GM21619 (cell line): Measurements from ENCODE around the gene CCNL2.
"Not testable (repeated sequence)": the region's sequence is repeated elsewhere in the genome, so short reads cannot be mapped to it uniquely, and the experiment has no call there.

Experiments used
- ATAC-seq: cut with Tn5 transposase; IDR thresholded peaks from one replicate; pipeline ENCODE4 v1.9.1; 2021; ENCODE audit not compliant: unreplicated experiment

CCNL2 gene

DNA sequence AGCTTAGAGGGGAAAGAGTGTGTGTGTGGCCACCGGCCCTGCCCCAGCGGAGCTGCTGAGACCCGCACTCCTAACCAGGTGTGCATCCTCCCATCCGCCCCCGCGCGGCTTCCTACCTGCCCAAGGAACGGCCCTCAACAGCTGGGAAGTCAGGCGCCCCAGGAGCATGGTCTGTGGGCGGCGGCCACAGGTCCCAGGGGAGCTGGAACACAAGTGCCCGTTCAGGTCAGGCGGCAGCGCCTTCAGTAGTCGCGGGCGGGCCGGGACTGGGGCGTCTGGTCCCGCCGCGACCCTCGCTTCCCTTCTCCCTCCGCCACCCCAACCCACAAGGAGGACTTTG lies 24.6 kb downstream of the CCNL2 start:
- peak; percentile 2 for ATAC-seq

DNA sequence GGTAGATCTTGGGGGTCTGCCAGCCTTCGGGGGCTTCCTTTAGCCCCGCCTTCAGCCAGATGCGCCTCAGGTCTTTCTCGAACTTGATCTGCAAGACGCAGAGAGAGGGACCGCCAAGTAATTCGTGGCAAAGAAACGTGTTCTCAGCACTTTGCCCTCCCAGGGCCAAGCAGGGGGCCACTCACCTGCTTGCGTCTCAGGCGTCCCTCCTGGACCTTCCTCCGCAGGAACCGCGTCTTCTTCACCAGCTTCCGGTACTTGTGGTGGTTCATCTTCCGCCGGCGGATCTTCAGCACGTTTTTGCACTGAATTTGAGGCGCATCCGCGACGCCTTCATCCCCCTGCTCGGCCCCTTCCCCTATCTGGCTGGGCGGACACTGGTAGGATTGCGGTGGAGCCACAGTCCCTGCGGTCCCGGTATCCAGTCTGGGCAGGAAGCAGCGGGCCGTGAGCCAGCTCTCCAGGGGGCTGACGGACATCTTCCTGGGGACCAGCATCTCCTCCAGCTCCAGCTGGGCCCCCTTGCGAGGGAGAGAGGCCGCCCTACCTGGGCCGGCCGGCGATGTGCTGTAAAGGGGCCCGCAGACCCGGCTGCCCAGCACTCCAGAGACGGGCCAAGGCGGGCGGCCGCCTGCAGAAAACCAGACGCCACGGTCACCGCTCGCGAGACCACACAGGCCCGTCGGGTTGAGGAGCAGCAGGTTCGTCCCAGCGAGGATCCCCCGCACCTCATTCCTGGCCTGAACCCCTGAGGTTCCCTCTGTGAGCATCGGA lies 25.1 kb downstream of the CCNL2 start:
- no peak for ATAC-seq

DNA sequence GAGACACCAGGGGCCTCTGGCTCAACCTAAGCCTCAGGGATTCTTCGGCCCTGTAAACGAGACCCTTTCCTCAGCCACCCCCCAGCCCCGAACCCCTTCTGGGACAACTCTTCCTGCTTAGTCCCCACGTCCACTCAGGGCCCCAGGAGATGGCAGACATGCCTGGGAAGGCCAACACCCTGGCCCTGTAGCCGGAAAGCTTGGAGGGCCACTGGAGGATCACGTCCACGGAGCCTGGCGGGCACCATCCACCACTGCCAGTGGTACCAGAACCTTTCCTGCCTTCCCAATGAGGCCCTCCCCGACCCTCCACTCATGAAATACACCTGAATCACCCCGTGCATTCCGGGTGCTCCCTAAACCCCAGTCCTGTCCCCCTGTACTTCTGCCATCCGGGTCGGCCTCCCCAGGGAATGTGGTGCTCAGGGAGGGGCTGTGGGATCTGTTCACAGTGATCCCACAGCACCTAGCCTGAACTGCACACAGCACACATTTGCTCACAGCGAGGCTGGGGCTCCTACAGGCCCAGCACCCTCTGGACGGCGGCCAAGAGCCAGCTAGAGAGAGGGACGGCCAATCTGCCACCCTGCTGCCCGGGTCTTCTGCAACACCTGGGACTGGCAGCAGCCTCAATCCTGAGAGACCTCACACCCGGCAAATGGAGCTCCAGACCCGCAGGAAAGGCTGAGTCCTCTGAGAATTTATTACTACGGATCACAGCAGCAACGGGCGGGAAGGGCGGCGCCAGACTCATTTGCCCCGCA lies 25.9 kb downstream of the CCNL2 start:
- ATAC-seq = no peak

DNA sequence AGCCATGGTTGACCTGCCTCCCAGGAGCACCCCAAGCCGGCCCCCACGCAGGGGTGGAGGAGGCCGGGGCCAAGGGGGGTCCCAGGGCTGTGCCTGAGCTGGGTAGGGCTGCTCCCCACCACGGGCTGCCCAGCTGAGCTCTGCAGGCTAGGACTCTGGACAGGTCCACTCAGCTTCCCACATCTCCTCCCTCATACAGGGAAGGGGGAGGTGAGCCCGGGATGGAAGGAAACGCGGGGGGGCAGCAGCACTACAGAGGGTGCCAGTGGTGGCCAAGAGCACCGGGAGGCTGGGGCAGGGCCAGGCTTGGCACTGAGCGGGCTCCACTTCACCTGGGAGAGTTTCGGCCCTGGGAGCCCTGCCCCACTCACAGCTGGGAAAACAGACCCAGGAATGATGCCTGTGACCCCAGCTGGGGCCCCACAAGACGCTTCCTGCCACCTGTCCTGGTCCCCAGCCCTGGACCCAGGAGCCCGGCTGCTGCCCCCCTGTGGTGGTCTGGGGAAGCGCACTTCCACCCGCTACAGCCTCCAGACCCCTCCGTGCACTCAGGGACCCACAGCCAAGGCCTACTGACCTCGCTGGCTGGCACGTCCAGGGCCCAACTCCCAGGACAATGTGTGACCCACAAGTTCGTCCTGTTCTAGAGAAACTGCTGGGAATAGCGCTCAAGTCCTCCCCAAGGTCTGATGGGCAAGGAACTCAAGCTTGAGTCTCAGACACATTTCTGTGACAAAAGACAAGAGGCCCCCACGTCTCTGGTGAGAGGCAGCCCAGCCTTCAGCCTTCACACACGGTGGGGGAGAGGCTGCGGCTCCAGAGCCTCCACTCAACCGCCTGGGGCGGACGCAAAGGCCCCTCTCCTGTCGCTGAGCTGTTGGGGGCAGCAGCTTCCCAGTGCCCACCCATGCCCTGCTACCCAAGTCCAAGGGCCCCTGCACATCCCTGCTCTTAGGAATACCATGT lies 27.1 kb downstream of the CCNL2 start:
- peak; percentile 18 for ATAC-seq

DNA sequence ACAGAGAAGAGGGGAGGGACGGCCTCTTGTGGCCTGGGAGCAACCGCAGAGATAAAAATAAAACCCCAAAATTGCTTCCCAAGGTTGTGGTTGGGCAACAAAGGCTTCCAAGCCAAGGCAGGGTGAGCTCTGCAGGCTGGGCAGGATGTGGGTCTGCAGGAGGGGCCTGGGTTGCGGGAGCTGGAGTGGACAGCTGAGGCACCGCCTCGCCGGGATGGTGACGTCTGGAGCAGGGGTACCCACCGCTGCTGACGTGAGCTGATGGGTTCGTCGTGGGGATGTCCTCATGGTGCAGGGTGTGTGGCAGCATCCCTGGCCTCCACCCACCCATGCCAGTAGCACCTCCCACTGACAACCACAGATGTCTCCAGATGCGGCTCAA lies 27.8 kb downstream of the CCNL2 start:
- no peak for ATAC-seq

DNA sequence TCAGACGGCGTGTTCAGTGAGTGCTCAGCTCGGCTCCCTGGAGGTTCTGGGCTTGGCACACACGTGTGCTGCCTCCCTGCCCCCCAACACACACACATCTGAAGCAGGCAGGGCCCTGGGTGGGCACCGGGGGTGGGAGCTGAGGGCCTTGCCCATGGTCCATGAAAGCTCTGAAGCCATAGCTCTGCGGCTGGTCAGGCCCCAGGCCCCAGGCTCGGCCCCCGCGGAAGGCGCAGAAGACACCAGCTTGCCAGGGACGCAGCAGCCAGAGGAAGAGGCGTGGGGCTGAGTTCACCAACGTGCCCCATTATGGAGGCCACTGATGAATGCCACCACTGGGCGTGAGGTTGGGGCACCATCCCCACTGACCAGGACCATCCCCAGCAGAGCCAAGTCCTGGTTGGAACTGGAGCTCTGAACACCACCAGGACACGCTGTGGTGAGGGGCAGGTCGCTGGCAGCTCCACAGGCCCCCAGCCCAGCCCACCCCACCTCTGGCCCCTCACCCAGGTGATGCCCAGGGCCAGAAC lies 28.3 kb downstream of the CCNL2 start:
- ATAC-seq = no peak

DNA sequence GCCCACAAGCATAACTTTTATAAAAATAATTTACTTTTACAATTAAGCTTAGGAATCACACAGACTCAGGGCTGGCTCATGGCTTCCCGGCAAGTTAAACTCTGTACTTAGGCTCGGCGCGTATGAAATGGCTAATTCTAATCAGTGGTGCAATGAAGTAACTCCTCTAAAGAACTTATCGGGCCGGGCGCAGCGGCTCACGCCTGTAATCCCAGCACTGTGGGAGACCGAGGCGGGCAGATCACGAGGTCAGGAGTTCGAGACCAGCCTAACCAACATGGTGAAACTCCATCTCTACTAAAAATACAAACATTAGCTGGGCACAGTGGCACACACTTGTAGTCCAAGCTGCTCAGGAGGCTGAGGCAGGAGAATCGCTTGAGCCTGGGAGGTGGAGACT lies 29.0 kb downstream of the CCNL2 start:
- not testable (repeated sequence) for ATAC-seq

DNA sequence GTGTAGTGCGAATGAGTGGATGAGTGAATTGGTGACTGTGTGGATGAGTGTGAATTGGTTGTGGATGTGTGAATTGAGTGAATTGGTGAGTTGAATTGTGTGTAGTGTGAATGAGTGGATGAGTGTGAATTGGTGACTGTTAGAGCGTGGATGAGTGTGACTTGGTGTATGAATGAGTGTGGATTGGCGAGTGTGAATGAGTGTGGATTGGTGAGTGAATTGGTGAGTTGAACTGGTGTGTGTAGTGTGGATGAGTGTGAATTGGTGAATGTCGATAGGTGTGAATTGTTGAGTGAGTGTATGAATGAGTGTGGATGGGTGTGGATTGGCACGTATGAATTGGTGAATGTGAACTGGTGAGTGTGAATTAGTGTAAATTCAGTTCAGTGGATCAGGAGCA lies 31.8 kb downstream of the CCNL2 start:
- no peak for ATAC-seq

DNA sequence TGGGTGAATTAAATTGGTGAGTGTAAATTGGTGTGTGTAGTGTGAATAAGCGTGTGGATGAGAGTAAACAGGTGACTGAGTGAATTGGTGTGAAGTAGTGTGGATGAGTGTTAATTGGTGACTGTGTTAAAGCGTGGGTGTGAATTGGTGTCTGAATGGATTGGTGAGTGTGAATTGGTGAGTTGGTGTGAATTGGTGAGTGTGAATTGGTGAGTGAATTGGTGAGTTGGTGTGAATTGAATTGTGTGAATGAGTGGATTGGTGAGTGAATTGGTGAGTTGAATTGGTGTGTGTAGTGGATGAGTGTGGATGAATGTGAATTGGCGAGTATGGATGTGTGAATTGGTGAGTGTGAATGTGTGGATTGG lies 32.5 kb downstream of the CCNL2 start:
- ATAC-seq = no peak

DNA sequence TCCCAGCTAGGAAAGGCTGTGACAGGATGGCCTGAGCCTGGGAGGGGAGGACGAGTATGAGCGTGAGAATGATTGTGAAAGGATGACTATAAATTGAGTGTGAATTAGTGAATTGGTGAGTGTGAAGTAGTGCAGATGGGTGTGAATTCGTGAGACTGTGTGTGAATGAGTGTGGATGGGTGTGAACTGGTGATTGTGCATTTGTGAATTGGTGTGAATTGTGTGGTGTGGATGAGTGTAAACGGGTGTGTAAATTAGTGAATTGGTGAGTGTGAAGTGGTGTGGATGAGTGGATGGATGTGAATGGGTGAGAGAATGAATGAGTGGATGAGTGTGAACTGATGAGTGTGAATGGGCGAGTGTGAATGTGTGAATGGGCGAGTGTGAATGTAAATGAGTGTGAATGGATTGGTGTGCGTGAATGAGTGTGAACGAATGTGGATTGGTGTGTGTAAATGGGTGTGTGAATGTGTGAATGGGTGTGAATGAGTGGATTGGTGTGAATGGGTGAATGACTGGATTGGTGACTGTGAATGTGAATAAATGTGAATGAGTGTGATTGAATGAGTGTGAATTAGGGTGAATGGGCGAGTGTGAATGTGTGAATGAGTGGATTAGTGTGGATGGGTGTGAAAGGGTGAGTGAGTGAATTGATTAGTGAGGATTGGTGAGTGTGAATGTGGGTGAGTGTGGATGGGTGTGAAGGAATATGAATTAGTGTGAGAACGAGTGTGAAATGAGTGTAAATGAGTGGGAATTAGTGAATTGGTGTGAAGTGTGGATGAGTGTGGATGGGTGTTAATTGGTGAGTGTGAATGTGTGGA lies 33.0 kb downstream of the CCNL2 start:
- no peak for ATAC-seq

DNA sequence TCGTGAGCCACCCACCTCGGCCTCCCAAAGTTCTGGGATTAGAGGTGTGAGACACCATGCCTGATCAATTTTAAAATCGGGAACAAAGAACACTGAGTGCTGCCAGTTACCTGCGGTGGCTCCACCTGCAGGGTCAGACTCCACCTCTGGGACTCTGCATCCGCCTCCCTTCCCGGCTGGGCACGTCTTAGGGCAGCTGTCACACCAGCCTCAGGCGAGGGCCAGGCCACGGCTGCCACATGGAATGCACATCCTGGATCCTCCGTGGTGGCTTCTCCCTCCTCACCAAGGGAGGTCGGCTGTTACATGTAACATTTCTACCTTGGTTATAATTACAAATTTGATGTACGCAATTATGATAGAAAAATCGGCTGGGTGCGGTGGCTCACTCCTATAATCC lies 34.9 kb downstream of the CCNL2 start:
- ATAC-seq = no peak

DNA sequence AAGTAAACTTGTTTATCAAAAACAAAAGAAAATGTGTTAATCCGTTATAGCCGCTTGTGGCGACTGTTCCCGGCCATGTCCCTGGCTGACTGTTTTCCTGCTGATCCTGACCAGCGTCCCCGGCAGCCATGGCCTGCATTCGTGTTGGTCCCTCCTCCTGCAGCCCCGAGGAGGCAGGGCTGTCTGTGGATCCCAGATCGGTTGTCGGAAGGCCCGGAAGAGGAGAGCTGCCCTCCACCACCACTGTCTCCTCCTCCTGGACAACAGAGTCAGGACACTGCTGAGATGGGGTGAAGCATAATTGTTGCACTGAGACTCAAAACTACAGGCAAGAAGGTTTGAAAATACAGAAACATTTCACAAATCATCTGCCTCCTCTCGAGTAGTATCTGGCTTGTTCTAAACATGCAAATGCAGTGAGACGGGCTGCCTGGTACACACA lies 37.1 kb downstream of the CCNL2 start:
- ATAC-seq = no peak

DNA sequence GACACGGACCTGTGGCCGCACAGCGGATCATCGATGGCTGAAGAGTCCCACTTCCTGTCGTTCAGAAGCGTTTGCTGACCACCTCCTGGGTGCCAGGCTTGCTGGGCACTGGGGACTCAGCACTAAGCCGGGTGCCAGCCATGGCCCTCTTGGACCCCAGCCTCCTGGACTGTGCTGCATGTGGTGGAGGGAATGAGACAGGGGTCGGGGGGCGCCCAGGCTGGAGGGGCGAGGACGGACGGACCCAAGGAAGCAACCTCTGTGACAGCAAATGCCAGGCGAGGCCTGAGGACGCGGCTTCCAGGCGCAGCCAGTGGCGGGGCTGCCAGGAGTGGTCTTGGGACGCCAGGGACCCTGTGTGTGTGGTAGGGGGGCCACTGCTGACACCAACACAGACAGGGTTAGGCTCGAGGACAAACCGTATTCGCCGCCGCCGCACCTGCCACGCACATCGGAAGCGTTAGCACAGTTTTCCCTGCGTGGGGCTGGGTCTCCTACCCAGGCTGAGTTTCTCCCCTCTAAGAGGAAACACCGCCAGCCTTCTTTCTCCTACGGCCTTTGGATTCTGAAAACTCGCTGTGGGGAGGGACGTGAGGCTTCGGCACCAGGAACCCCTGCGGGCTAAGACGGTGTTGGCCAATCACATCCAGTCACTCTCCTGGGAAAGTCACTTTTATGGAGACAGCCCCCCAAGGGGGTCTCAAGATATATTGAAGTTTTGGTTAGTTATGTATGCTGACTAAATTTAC lies 37.7 kb downstream of the CCNL2 start:
- no peak for ATAC-seq

DNA sequence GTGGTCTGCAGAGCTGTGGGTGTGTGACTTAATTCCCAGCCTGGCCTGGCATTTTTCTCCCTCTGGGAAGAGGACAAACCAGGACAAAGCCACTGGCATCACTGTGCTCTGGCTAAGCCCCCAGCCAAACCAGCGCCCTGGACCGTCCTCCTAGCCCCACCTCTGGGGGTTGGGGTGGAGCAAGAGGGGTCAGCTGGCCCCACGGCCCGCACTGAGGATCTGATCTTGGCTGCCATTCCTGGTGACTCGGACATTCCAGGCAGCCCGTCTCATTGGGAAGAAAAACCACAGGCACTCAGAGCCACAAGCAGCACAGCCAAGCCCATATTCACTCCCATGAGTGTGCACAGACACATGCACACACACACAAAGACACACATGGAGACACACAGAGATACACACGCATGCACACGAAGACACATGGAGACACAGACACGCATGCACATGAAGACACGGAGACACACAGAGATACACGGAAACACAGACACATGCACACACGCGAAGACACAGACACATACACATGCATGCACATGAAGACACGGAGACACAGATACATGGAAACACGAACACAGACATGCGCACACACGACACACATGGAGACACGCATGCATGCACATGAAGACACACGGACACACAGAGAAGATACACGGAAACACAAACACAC lies 38.5 kb downstream of the CCNL2 start:
- ATAC-seq = no peak

DNA sequence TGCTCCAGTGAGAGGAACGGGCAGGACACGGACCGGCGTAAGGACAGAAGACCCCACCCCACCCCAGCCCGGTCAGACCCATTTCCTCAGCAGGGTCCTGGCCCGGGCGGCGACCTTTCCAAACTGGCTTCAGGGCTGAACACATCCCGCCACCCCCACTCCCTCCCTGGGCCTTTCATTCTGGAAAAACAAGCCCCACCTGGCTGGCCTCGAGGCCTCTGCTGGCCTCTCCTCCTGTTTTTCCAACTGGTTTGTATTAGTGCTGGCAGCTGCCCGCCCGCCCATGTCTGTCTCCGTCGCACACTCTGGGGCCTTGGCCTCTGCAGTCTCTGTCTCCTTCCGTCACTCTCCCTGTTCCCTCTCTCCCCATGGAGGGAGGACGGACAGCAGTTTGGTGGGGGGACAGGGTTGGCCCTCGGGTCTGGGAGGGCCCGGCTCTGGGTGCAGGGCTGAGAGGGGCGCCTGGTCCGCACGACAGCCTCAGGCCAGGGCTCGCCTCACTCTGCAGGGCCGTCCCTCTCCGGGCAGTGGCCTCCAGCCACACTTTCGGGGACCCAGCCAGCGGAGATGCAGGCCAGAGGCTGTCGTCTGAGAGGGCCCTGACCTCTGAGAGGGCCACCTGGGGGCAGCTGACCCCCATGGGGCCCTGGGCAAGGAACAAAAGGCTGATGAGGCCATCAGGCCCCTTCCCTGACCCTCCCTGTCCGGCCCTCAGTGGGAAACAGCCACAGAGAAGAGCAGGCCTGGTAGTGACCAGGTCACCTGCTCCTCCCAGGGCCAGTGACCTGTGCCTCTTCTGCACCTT lies 39.3 kb downstream of the CCNL2 start:
- no peak for ATAC-seq

DNA sequence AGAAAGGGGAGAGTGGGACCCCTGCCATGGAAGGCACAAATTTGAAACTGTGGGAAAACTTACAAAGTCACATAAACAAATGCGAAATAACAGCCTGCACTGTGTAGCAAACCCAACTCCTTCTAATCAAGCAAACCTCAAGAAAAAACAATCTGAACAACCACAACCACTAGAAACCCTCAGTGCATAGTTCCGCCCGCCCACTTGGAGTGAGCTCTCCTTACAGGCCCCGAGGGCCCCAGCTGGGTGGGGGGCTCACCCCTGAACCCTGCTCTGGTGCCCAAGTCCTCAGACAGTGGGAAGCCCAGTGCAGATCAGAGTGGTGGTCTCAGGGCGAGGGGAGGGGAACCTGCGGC lies 39.8 kb downstream of the CCNL2 start:
- ATAC-seq = no peak

DNA sequence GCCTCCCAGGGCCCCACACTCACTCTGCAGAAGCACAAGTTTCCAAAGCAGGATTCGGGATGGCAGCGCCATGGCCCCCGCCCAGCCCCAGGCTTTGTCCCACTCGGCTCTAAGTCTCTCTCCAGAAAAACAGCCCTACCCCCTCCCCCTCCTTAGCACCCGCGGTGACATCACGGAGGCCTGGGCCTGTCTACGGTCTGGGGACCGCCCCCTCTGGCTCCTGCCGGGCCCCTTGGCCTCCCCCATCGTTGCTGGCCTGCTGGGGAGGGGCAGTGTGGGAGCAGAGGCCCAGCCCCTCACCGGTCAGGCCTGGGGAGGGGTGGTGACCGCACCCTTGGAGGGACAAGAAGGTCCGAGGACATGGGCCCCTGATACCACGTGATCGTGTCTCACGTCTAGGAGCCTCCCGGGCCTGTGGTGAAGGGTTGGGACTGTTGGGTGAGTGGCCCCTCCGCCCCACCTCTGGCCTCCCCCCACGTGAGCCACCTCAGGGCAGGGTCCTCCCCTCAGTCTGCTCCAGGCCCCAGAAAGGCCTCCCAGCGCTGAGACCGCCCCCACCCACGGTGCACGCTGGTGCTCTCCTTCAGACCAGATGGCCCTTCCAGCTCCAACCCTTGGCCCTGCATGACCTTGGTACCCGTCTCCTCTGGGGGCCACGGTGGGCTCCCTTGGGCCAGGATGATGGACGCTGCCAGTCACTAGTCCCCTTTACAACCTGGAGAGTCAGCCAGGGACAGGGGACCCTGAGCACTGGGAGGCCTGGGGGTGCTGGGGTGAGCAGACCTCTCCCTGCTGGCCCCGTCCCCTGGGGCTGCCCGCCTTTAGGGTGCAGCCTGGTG lies 40.5 kb downstream of the CCNL2 start, which contains the start of gene MXRA8:
TSS of gene MXRA8 (minus strand) at position 123 of the 839 bp plus-strand sequence. CDS start at position 72, 51 bp downstream.
- no peak for ATAC-seq
